SH-SY5Y (cell line): ENCODE data around the gene SMC1B.

Experiments
- GATA2 ChIP-seq: IDR thresholded peaks from 2 replicates; pipeline ENCODE4 v1.6.1; 2011; ENCODE audit warnings: mild to moderate bottlenecking, low read depth, low read length
- GATA3 ChIP-seq: IDR thresholded peaks from 2 replicates; pipeline ENCODE4 v1.6.1; 2011; ENCODE audit warnings: low read depth, mild to moderate bottlenecking, low read length, moderate library complexity

DNA sequence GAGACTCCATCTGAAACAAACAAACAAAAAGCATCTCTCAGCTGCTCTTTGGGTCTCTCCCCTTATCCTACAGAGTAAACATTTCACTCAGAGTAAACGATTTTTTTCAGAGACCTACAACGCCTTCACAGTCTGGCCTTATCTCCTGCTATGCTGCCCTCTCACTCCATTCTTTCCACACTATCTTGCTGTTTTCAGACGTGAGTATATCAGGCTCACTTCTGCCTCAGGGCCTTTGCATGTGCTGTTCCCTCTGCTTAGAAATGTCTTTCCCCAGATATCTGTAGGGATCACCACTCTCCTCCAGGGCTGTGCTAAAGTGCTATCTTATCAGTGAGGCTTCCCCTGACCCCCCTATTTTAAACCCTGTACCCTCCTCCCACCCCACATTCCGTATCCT lies 6.6 kb upstream of the SMC1B start:
- TF ChIP-seq GATA2 (no peak), GATA3 (no peak)
